HepG2 (cell line): Measurements from ENCODE around the gene ZBTB46. TPM values are rescaled to one million over a fixed set of nuclear protein-coding genes. Genes with fewer than 3 reads are reported as not detected.

Source experiments
- CREM ChIP-seq, 2 experiments: sonication (generic) in 1 of 2; formaldehyde crosslinking in 1 of 2; IDR thresholded peaks; 2 replicates each; pipeline versions ENCODE4 v1.4.0 to v1.6.1; 2016 to 2020; ENCODE audit warnings: antibody characterized with exemption in 1 of 2, mild to moderate bottlenecking in 1 of 2, missing genetic modification reagents in 1 of 2
- HOXA9 ChIP-seq: sonication (generic); formaldehyde crosslinking; IDR thresholded peaks from 2 replicates; pipeline ENCODE4 v1.8.1; 2022; ENCODE audit warnings: missing genetic modification reagents, mild to moderate bottlenecking, moderate library complexity, borderline replicate concordance
- SMAD1 ChIP-seq: sonication (generic); formaldehyde crosslinking; IDR thresholded peaks from 2 replicates; pipeline ENCODE4 v1.4.0; 2020; ENCODE audit warnings: missing genetic modification reagents, low read depth, mild to moderate bottlenecking, borderline replicate concordance
- ZFP36 ChIP-seq: fragments of 150-350 bp; IDR thresholded peaks from 2 replicates; pipeline ENCODE4 v1.6.1; 2018; ENCODE audit warnings: borderline replicate concordance, low read length, low read depth; ENCODE audit not compliant: partially characterized antibody
- ZFP36L1 ChIP-seq: sonication (generic); formaldehyde crosslinking; IDR thresholded peaks from 2 replicates; pipeline ENCODE4 v1.8.0; 2022; ENCODE audit warnings: mild to moderate bottlenecking, missing genetic modification reagents, moderate library complexity
- ZFY ChIP-seq: sonication (generic); formaldehyde crosslinking; IDR thresholded peaks from 2 replicates; pipeline ENCODE4 v1.4.0; 2020; ENCODE audit warnings: missing genetic modification reagents
- polyA plus RNA-seq, 8 experiments: library from polyadenylated mRNA; depleted of rRNA in 3 of 8; stranded (reverse) in 7 of 8; unstranded in 1 of 8; fragments of >200 nt; fragmentation: Illumina TruSeq in 4 of 8; extraction: Trizol in 4 of 8; gene quantifications; 2 replicates each; pipeline versions ENCODE4 v1.2.1 to v1.2.3, GENCODE V29; 2011 to 2016; ENCODE audit warnings: low read depth in 4 of 8, missing spikeins in 1 of 8, mixed read lengths in 1 of 8; ENCODE audit not compliant: insufficient read depth in 1 of 8
- total RNA-seq, 5 experiments: library from RNA; depleted of rRNA; stranded (reverse); fragments of >200 nt; fragmentation: Illumina TruSeq; extraction: Trizol; gene quantifications; 2 replicates each; pipeline ENCODE4 v1.2.3, GENCODE V29; 2016; ENCODE audit warnings: low read depth in 1 of 5
- TF ChIP-seq, protein P1 (sequence below), 2 experiments: sonication (generic) in 1 of 2; formaldehyde crosslinking in 1 of 2; IDR thresholded peaks; 2 replicates each; pipeline versions ENCODE4 v1.4.0 to v1.6.1; 2018 to 2020; ENCODE audit warnings: missing genetic modification reagents in 2 of 2, borderline replicate concordance in 1 of 2, low read depth in 1 of 2, mild to moderate bottlenecking in 1 of 2, missing biosample characterization in 1 of 2
- TF ChIP-seq, protein P2 (sequence below): sonication (generic); formaldehyde crosslinking; IDR thresholded peaks from 2 replicates; pipeline ENCODE4 v1.5.0; 2020; ENCODE audit warnings: mild to moderate bottlenecking, missing genetic modification reagents
- TF ChIP-seq, protein P3 (sequence below): sonication (generic); formaldehyde crosslinking; IDR thresholded peaks from 2 replicates; pipeline ENCODE4 v1.8.0; 2022; ENCODE audit warnings: mild to moderate bottlenecking, missing genetic modification reagents, borderline replicate concordance
- TF ChIP-seq, protein P4 (sequence below): sonication (generic); formaldehyde crosslinking; IDR thresholded peaks from 2 replicates; pipeline ENCODE4 v1.8.0; 2022; ENCODE audit warnings: low read depth, missing genetic modification reagents
- TF ChIP-seq, protein P5 (sequence below): sonication (generic); formaldehyde crosslinking; IDR thresholded peaks from 2 replicates; pipeline ENCODE4 v1.5.0; 2020; ENCODE audit warnings: mild to moderate bottlenecking, missing genetic modification reagents
- TF ChIP-seq, protein P6 (sequence below): sonication (generic); formaldehyde crosslinking; IDR thresholded peaks from 2 replicates; pipeline ENCODE4 v1.5.1; 2020; ENCODE audit warnings: mild to moderate bottlenecking, missing genetic modification reagents

The ZBTB46 gene
- total and polyA plus RNA-seq, 2 of the 13 experiments (the other 11 are each of a cell fraction or from before 2014, with no cell fraction given), result 1.6 to 13.5 TPM

DNA sequence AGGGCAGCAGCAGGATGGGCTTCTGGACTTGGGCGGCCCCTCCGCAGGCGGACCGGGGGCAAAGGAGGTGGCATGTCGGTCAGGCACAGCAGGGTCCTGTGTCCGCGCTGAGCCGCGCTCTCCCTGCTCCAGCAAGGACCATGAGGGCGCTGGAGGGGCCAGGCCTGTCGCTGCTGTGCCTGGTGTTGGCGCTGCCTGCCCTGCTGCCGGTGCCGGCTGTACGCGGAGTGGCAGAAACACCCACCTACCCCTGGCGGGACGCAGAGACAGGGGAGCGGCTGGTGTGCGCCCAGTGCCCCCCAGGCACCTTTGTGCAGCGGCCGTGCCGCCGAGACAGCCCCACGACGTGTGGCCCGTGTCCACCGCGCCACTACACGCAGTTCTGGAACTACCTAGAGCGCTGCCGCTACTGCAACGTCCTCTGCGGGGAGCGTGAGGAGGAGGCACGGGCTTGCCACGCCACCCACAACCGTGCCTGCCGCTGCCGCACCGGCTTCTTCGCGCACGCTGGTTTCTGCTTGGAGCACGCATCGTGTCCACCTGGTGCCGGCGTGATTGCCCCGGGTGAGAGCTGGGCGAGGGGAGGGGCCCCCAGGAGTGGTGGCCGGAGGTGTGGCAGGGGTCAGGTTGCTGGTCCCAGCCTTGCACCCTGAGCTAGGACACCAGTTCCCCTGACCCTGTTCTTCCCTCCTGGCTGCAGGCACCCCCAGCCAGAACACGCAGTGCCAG, 134.3 kb downstream of the ZBTB46 start, which contains the start of gene TNFRSF6B (continued):
- TF ChIP-seq, protein P1, sequence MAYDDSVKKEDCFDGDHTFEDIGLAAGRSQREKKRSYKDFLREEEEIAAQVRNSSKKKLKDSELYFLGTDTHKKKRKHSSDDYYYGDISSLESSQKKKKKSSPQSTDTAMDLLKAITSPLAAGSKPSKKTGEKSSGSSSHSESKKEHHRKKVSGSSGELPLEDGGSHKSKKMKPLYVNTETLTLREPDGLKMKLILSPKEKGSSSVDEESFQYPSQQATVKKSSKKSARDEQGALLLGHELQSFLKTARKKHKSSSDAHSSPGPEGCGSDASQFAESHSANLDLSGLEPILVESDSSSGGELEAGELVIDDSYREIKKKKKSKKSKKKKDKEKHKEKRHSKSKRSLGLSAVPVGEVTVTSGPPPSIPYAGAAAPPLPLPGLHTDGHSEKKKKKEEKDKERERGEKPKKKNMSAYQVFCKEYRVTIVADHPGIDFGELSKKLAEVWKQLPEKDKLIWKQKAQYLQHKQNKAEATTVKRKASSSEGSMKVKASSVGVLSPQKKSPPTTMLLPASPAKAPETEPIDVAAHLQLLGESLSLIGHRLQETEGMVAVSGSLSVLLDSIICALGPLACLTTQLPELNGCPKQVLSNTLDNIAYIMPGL (CRISPR knock-in tag; IDR thresholded peaks at IDR 0.05; ENCODE audit: borderline replicate concordance in 1 of 2, low read depth in 1 of 2), result no peak
- TF ChIP-seq, protein P2, sequence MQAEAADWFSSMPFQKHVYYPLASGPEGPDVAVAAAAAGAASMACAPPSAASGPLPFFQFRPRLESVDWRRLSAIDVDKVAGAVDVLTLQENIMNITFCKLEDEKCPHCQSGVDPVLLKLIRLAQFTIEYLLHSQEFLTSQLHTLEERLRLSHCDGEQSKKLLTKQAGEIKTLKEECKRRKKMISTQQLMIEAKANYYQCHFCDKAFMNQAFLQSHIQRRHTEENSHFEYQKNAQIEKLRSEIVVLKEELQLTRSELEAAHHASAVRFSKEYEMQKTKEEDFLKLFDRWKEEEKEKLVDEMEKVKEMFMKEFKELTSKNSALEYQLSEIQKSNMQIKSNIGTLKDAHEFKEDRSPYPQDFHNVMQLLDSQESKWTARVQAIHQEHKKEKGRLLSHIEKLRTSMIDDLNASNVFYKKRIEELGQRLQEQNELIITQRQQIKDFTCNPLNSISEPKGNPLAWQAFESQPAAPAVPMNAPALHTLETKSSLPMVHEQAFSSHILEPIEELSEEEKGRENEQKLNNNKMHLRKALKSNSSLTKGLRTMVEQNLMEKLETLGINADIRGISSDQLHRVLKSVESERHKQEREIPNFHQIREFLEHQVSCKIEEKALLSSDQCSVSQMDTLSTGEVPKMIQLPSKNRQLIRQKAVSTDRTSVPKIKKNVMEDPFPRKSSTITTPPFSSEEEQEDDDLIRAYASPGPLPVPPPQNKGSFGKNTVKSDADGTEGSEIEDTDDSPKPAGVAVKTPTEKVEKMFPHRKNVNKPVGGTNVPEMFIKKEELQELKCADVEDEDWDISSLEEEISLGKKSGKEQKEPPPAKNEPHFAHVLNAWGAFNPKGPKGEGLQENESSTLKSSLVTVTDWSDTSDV (CRISPR knock-in tag), result 0 out of 2 replicates have a peak, but pooled peaks have one; percentile 13
- TF ChIP-seq ZFP36L1, result 0 out of 2 replicates have a peak, but pooled peaks have one; percentile 51
- no peak for TF ChIP-seq ZFP36
- TF ChIP-seq, protein P3, sequence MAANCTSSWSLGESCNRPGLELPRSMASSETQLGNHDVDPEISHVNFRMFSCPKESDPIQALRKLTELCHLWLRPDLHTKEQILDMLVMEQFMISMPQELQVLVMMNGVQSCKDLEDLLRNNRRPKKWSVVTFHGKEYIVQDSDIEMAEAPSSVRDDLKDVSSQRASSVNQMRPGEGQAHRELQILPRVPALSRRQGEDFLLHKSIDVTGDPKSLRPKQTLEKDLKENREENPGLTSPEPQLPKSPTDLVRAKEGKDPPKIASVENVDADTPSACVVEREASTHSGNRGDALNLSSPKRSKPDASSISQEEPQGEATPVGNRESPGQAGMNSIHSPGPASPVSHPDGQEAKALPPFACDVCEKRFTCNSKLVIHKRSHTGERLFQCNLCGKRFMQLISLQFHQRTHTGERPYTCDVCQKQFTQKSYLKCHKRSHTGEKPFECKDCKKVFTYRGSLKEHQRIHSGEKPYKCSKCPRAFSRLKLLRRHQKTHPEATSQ (CRISPR knock-in tag), result no peak
- TF ChIP-seq SMAD1 (CRISPR knock-in tag), result no peak; the same call in 1 of the 2 replicates
- TF ChIP-seq HOXA9 (CRISPR knock-in tag), result no peak
- TF ChIP-seq CREM (IDR thresholded peaks at IDR 0.05), result no peak
- no peak for TF ChIP-seq CREM (CRISPR knock-in tag; IDR thresholded peaks at IDR 0.05)
- TF ChIP-seq ZFY, result no peak
- TF ChIP-seq, protein P4, sequence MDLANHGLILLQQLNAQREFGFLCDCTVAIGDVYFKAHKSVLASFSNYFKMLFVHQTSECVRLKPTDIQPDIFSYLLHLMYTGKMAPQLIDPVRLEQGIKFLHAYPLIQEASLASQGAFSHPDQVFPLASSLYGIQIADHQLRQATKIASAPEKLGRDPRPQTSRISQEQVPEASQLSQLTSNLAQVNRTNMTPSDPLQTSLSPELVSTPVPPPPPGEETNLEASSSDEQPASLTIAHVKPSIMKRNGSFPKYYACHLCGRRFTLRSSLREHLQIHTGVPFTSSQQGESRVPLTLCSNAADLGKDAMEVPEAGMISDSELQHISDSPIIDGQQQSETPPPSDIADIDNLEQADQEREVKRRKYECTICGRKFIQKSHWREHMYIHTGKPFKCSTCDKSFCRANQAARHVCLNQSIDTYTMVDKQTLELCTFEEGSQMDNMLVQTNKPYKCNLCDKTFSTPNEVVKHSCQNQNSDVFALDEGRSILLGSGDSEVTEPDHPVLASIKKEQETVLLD (CRISPR knock-in tag), result peak; percentile 48; the same call in 1 of the 2 replicates
- TF ChIP-seq, protein P5, sequence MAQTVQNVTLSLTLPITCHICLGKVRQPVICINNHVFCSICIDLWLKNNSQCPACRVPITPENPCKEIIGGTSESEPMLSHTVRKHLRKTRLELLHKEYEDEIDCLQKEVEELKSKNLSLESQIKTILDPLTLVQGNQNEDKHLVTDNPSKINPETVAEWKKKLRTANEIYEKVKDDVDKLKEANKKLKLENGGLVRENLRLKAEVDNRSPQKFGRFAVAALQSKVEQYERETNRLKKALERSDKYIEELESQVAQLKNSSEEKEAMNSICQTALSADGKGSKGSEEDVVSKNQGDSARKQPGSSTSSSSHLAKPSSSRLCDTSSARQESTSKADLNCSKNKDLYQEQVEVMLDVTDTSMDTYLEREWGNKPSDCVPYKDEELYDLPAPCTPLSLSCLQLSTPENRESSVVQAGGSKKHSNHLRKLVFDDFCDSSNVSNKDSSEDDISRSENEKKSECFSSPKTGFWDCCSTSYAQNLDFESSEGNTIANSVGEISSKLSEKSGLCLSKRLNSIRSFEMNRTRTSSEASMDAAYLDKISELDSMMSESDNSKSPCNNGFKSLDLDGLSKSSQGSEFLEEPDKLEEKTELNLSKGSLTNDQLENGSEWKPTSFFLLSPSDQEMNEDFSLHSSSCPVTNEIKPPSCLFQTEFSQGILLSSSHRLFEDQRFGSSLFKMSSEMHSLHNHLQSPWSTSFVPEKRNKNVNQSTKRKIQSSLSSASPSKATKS (CRISPR knock-in tag), result no peak
- TF ChIP-seq, protein P6, sequence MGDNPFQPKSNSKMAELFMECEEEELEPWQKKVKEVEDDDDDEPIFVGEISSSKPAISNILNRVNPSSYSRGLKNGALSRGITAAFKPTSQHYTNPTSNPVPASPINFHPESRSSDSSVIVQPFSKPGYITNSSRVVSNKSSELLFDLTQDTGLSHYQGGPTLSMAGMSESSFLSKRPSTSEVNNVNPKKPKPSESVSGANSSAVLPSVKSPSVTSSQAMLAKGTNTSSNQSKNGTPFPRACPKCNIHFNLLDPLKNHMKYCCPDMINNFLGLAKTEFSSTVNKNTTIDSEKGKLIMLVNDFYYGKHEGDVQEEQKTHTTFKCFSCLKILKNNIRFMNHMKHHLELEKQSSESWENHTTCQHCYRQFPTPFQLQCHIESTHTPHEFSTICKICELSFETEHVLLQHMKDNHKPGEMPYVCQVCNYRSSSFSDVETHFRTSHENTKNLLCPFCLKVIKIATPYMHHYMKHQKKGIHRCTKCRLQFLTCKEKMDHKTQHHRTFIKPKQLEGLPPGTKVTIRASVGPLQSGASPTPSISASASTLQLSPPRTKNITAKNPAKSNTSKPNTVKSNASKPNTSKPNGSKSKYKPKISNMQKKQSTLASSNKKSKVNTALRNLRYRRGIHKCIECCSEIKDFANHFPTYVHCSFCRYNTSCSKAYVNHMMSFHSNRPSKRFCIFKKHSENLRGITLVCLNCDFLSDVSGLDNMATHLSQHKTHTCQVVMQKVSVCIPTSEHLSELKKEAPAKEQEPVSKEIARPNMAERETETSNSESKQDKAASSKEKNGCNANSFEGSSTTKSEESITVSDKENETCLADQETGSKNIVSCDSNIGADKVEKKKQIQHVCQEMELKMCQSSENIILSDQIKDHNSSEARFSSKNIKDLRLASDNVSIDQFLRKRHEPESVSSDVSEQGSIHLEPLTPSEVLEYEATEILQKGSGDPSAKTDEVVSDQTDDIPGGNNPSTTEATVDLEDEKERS, result peak; percentile 88
